Neutrophil (primary cell): ENCODE measurements around the gene SLC25A24.

ENCODE experiments used
- H3K27ac ChIP-seq: fragments of 200-600 bp; sonication (generic); 2 replicates; pipeline ENCODE4 v1.5.1; 2016; ENCODE audit warnings: mild to moderate bottlenecking, moderate library complexity
- H3K27me3 ChIP-seq: fragments of 200-600 bp; sonication (generic); 2 replicates; pipeline ENCODE4 v1.6.0; 2016; ENCODE audit warnings: mild to moderate bottlenecking
- H3K36me3 ChIP-seq: fragments of 200-600 bp; sonication (generic); 2 replicates; pipeline ENCODE4 v1.5.1; 2017
- H3K4me1 ChIP-seq, 2 experiments: fragments of 200-600 bp in 1 of 2; sonication (generic) in 1 of 2; 1 replicate in 1 of 2; 2 replicates in 1 of 2; pipeline versions ENCODE4 v1.5.1 to v1.6.1; 2013 to 2016; ENCODE audit warnings: low read depth in 1 of 2, low read length in 1 of 2, mild to moderate bottlenecking in 1 of 2, moderate library complexity in 1 of 2; ENCODE audit not compliant: control insufficient read depth in 1 of 2, insufficient read depth in 1 of 2
- H3K4me3 ChIP-seq, 2 experiments: fragments of 200-600 bp in 1 of 2; sonication (generic) in 1 of 2; 1 replicate in 1 of 2; 2 replicates in 1 of 2; pipeline ENCODE4 v1.5.1; 2013 to 2016; ENCODE audit warnings: low read depth in 1 of 2, low read length in 1 of 2, mild to moderate bottlenecking in 1 of 2, moderate library complexity in 1 of 2
- H3K9me3 ChIP-seq: fragments of 200-600 bp; sonication (generic); 2 replicates; pipeline ENCODE4 v1.5.1; 2016
- CTCF ChIP-seq: fragments of 200-600 bp; sonication (generic); IDR thresholded peaks from 2 replicates; pipeline ENCODE4 v1.5.1; 2016; ENCODE audit warnings: antibody characterized with exemption

SLC25A24 gene

GRCh38 chr1:108121358-108122143 is 78.6 kb downstream of the SLC25A24 start:
- Histone ChIP-seq H3K9me3 (no peaks in the 10 kb centered on the region), H3K36me3 (no peaks in the 10 kb centered on the region), H3K4me3 (no peak overlapping the region), H3K27ac (no peak overlapping the region), H3K4me1 (peaks cover 0 to 4% of the 10 kb centered on the region in 2 experiments), H3K27me3 (no peaks in the 10 kb centered on the region)
- no peak for TF ChIP-seq CTCF

- Histone ChIP-seq H3K4me1 (peaks cover 0 to 4% of the 10 kb centered on the region in 2 experiments), H3K27me3 (no peaks in the 10 kb centered on the region), H3K27ac (no peak overlapping the region), H3K36me3 (no peaks in the 10 kb centered on the region), H3K4me3 (no peak overlapping the region), H3K9me3 (no peaks in the 10 kb centered on the region)
- no peak for TF ChIP-seq CTCF
These were observed 80.0 kb downstream of the SLC25A24 start for GRCh38 chr1:108120163-108120562.

- H3K27ac ChIP-seq: no peak overlapping the region
- H3K36me3 ChIP-seq: no peaks in the 10 kb centered on the region
- no peaks in the 10 kb centered on the region for H3K27me3 ChIP-seq
- H3K4me3 ChIP-seq: no peak overlapping the region
- no peaks in the 10 kb centered on the region for H3K9me3 ChIP-seq
- H3K4me1 ChIP-seq: peaks cover 3 to 8% of the 10 kb centered on the region in 2 experiments
- TF ChIP-seq CTCF: no peak
These were observed 80.6 kb downstream of the SLC25A24 start for GRCh38 chr1:108119500-108119899.

GRCh38 chr1:108117945-108118902 is 81.9 kb downstream of the SLC25A24 start:
- Histone ChIP-seq H3K4me3 (no peak overlapping the region), H3K27ac (no peak overlapping the region), H3K36me3 (no peaks in the 10 kb centered on the region), H3K9me3 (no peaks in the 10 kb centered on the region), H3K27me3 (no peaks in the 10 kb centered on the region), H3K4me1 (peaks cover 8 to 15% of the 10 kb centered on the region in 2 experiments)
- no peak for TF ChIP-seq CTCF

- no peaks in the 10 kb centered on the region for H3K9me3 ChIP-seq
- H3K4me1 ChIP-seq: peaks cover 8 to 15% of the 10 kb centered on the region in 2 experiments
- TF ChIP-seq CTCF: no peak
- H3K27me3 ChIP-seq: no peaks in the 10 kb centered on the region
- H3K36me3 ChIP-seq: no peaks in the 10 kb centered on the region
- H3K27ac ChIP-seq: no peak overlapping the region
- H3K4me3 ChIP-seq: no peak overlapping the region
These were observed 82.9 kb downstream of the SLC25A24 start for GRCh38 chr1:108117237-108117636.
